Activated CD4-positive, alpha-beta T cell treated with anti-CD3 and anti-CD28 coated beads, Interleukin-2, amount 10 ng/mL, durations not matched to agents 7 days and 5 days (primary cell): ENCODE measurements around the gene NALCN. TPM values are rescaled to one million over a fixed set of nuclear protein-coding genes. Genes with fewer than 3 reads are reported as not detected.

Experiments used
- CTCF ChIA-PET: fragments of 350-600 bp; sonication (Branson Sonifier 250); formaldehyde crosslinking; loops from one replicate; lab custom pipeline; 2021; ENCODE audit warnings: antibody characterized with exemption; lab: Charles Lee
- POLR2A ChIA-PET: fragments of 350-600 bp; sonication (Branson Sonifier 250); formaldehyde crosslinking; loops from one replicate; lab custom pipeline; 2021; ENCODE audit warnings: antibody characterized with exemption; lab: Charles Lee
- DNase-seq: peaks from one replicate; pipeline ENCODE4 v3.0.0-alpha.2; 2020
- H3K27ac Mint-ChIP-seq: one replicate; pipeline ENCODE4 v1.8.0; 2021; ENCODE audit warnings: mild to moderate bottlenecking, moderate library complexity, mixed read lengths
- H3K27me3 Mint-ChIP-seq: one replicate; pipeline ENCODE4 v1.8.0; 2021; ENCODE audit warnings: mixed read lengths
- H3K36me3 Mint-ChIP-seq: one replicate; pipeline ENCODE4 v1.8.0; 2021; ENCODE audit warnings: low read depth, mixed read lengths
- H3K4me1 Mint-ChIP-seq: one replicate; pipeline ENCODE4 v1.8.0; 2021; ENCODE audit warnings: mixed read lengths
- H3K4me3 Mint-ChIP-seq: one replicate; pipeline ENCODE4 v1.8.0; 2021; ENCODE audit warnings: mild to moderate bottlenecking, moderate library complexity, mixed read lengths
- H3K9me3 Mint-ChIP-seq: one replicate; pipeline ENCODE4 v1.8.0; 2021; ENCODE audit warnings: mixed read lengths
- total RNA-seq, 2 experiments: library from RNA; stranded (reverse); gene quantifications; one replicate each; pipeline ENCODE4 v1.2.3, GENCODE V29; 2021

The NALCN gene
- total RNA-seq, 2 experiments from 2014 or later = not detected

GRCh38 chr13:101289764-101290163 lies 126.5 kb downstream of the NALCN start:
- ChIA-PET CTCF (no interaction called here), POLR2A (no interaction called here)
- Mint-ChIP-seq H3K9me3 (peaks cover 2% of the 10 kb centered on the region), H3K27me3 (peaks cover 3% of the 10 kb centered on the region), H3K4me3 (no peak overlapping the region), H3K36me3 (no peaks in the 10 kb centered on the region), H3K4me1 (no peaks in the 10 kb centered on the region), H3K27ac (no peak overlapping the region)
- DNase-seq = no peak

DNA sequence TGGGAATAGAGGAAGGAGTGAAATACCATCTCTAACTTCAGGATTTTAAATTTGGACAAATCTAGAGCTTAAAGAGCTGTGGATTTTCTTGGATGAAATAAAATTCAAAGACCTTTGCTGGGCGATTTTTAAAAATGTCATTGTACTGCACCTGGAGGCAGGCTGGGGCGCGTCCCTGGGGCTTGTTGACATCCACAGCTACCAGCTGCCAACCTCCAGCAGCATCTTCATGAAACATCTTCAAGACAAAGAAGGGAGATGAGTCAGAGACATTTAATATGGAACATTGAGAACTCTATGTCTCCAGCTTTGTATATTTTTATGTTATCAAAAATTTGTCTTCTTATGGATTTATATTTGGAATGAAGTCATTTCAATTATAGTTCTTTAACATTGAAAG lies 132.5 kb downstream of the NALCN start:
- Mint-ChIP-seq H3K9me3 (no peaks in the 10 kb centered on the region), H3K36me3 (no peaks in the 10 kb centered on the region)
- CTCF ChIA-PET = no interaction called here

DNA sequence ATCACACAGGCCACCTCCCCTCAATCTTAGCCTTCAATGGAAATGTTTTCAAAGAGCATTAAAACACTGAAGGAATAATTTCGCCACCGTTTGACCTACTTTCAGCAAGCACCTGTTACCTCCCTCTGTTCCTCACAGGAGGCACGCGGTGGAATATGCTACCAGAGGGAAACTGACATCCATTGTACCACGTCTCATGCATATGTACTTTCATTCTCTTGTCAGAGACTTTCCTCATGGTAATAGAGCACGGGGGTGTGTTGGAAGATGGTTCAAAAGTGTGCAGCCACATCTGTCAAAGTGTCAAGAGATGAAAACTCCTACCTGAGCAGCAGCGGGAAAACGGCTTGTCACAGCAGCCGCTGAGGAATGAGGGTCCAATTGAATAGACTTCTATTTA lies 143.4 kb downstream of the NALCN start:
- ChIA-PET CTCF (no interaction called here), POLR2A (no interaction called here)
- Mint-ChIP-seq H3K27me3 (no peaks in the 10 kb centered on the region), H3K27ac (no peak overlapping the region), H3K36me3 (no peaks in the 10 kb centered on the region), H3K4me1 (no peaks in the 10 kb centered on the region), H3K9me3 (no peaks in the 10 kb centered on the region), H3K4me3 (no peak overlapping the region)
- no peak for DNase-seq

More for the DNA sequence above, 132.5 kb downstream of the NALCN start:
- POLR2A ChIA-PET = no interaction called here
- DNase-seq = no peak
- Mint-ChIP-seq H3K27me3 (no peaks in the 10 kb centered on the region), H3K27ac (no peak overlapping the region), H3K4me1 (no peaks in the 10 kb centered on the region), H3K4me3 (no peak overlapping the region)

- Mint-ChIP-seq H3K36me3 (no peaks in the 10 kb centered on the region), H3K4me1 (no peaks in the 10 kb centered on the region), H3K9me3 (no peaks in the 10 kb centered on the region), H3K4me3 (no peak overlapping the region), H3K27me3 (no peaks in the 10 kb centered on the region), H3K27ac (no peak overlapping the region)
- CTCF ChIA-PET = no interaction called here
- POLR2A ChIA-PET = no interaction called here
- DNase-seq = no peak
Measured at GRCh38 chr13:101271681-101272245, 144.5 kb downstream of the NALCN start.

- H3K9me3 Mint-ChIP-seq = no peaks in the 10 kb centered on the region
Measured at GRCh38 chr13:101267656-101268055, 148.7 kb downstream of the NALCN start.

GRCh38 chr13:101265934-101266333 lies 150.4 kb downstream of the NALCN start:
- Mint-ChIP-seq H3K4me3 (no peak overlapping the region), H3K27ac (no peak overlapping the region), H3K27me3 (peaks cover 6% of the 10 kb centered on the region), H3K9me3 (no peaks in the 10 kb centered on the region), H3K36me3 (no peaks in the 10 kb centered on the region), H3K4me1 (peaks cover 8% of the 10 kb centered on the region)
- DNase-seq = no peak
- CTCF ChIA-PET = no interaction called here
- POLR2A ChIA-PET = no interaction called here

More at GRCh38 chr13:101267656-101268055, 148.7 kb downstream of the NALCN start:
- DNase-seq = no peak
- ChIA-PET CTCF (no interaction called here), POLR2A (no interaction called here)
- no peaks in the 10 kb centered on the region for H3K27me3 Mint-ChIP-seq
- H3K36me3 Mint-ChIP-seq = no peaks in the 10 kb centered on the region
- H3K4me1 Mint-ChIP-seq = peaks cover 8% of the 10 kb centered on the region
- no peak overlapping the region for H3K27ac Mint-ChIP-seq
- H3K4me3 Mint-ChIP-seq = no peak overlapping the region

DNA sequence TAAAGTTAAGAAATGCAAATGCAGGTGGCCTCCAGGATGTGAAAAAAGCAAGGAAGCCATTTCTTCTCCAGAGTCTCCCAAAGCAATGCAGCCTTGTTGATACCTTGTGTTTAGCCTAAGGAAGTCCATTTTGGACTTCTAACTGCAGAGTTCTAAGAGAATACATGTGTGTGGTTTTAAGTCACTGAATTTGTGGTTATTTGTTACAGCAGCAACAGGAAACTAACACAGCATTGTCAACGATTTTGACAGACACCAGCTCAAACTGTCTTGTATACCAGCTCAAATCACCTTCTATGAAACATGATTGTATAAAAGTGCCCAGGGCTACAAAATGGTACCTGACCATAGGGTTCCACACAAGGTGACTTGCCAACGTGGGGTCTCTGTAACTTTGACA lies 151.4 kb downstream of the NALCN start:
- Mint-ChIP-seq H3K4me1 (peaks cover 8% of the 10 kb centered on the region), H3K27me3 (peaks cover 13% of the 10 kb centered on the region), H3K4me3 (no peak overlapping the region), H3K36me3 (no peaks in the 10 kb centered on the region), H3K27ac (no peak overlapping the region), H3K9me3 (peaks cover 2% of the 10 kb centered on the region)
- CTCF ChIA-PET = no interaction called here
- no peak for DNase-seq
- POLR2A ChIA-PET = no interaction called here

DNA sequence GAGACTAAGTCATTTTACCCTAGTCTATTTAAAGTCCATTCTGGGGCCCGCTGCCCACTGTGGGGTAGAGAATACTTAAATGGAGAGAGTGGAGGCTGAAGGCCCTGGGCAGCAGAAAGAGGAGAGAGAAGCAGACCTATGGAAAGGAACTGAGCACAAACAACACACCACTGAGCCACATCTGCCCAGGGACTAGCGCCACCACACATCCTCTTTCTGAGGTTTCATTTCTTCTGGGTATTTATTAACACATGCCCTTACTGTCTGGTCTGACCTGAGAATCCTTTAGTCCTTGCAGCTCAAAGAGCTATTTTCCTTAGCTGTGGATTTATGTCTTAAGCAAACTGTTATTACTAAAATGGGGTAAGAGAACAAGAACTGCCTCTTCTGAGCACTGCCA lies 154.0 kb downstream of the NALCN start:
- ChIA-PET CTCF (no interaction called here), POLR2A (no interaction called here)
- peaks cover 16% of the 10 kb centered on the region for H3K4me1 Mint-ChIP-seq
- H3K27me3 Mint-ChIP-seq = peaks cover 14% of the 10 kb centered on the region
- no peak for DNase-seq
- no peaks in the 10 kb centered on the region for H3K36me3 Mint-ChIP-seq
- no peak overlapping the region for H3K4me3 Mint-ChIP-seq
- H3K9me3 Mint-ChIP-seq = peaks cover 2% of the 10 kb centered on the region
- H3K27ac Mint-ChIP-seq = no peak overlapping the region

GRCh38 chr13:101258509-101258908 lies 157.8 kb downstream of the NALCN start:
- ChIA-PET POLR2A (no interaction called here), CTCF (no interaction called here)
- Mint-ChIP-seq H3K4me3 (no peak overlapping the region), H3K4me1 (peaks cover 9% of the 10 kb centered on the region), H3K36me3 (no peaks in the 10 kb centered on the region), H3K27me3 (peaks cover 22% of the 10 kb centered on the region), H3K9me3 (peaks cover 2% of the 10 kb centered on the region), H3K27ac (no peak overlapping the region)
- no peak for DNase-seq

GRCh38 chr13:101258071-101258470 lies 158.2 kb downstream of the NALCN start:
- Mint-ChIP-seq H3K27me3 (peaks cover 22% of the 10 kb centered on the region), H3K9me3 (peaks cover 2% of the 10 kb centered on the region), H3K4me3 (no peak overlapping the region), H3K36me3 (no peaks in the 10 kb centered on the region), H3K27ac (no peak overlapping the region), H3K4me1 (peaks cover 9% of the 10 kb centered on the region)
- ChIA-PET POLR2A (no interaction called here), CTCF (no interaction called here)
- peak; percentile 55 for DNase-seq

GRCh38 chr13:101248739-101249514 lies 167.4 kb downstream of the NALCN start:
- no peaks in the 10 kb centered on the region for H3K9me3 Mint-ChIP-seq

GRCh38 chr13:101242720-101243119 lies 173.6 kb downstream of the NALCN start:
- no peak for DNase-seq
- Mint-ChIP-seq H3K27ac (no peak overlapping the region), H3K9me3 (no peaks in the 10 kb centered on the region), H3K4me1 (peaks cover 21% of the 10 kb centered on the region), H3K36me3 (no peaks in the 10 kb centered on the region), H3K4me3 (no peak overlapping the region), H3K27me3 (peaks cover 2% of the 10 kb centered on the region)
- CTCF ChIA-PET = no interaction called here
- POLR2A ChIA-PET = no interaction called here

More at GRCh38 chr13:101248739-101249514, 167.4 kb downstream of the NALCN start:
- POLR2A ChIA-PET = no interaction called here
- DNase-seq = no peak
- Mint-ChIP-seq H3K36me3 (no peaks in the 10 kb centered on the region), H3K27me3 (peaks cover 8% of the 10 kb centered on the region), H3K4me1 (peaks cover 23% of the 10 kb centered on the region), H3K4me3 (no peak overlapping the region), H3K27ac (no peak overlapping the region)
- CTCF ChIA-PET = no interaction called here

DNA sequence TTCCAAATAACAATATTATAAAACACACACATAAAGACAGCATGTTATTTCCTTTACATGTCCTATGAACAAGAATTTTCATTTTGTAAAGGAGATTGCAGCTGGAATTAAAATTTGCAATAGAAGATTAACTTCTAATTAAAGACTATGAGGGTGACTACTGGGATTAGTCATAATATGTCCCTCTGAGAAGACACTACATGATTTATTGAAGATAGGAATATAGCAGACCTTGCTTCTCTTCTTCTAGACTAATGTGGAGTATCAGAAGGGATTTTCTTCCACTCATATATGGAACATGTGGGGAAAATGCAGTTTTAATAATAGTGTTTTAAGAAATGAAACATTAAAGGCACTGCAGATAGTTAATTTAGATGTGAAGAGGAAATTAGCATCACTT lies 177.8 kb downstream of the NALCN start:
- ChIA-PET CTCF (no interaction called here), POLR2A (no interaction called here)
- no peaks in the 10 kb centered on the region for H3K4me1 Mint-ChIP-seq
- H3K9me3 Mint-ChIP-seq = no peaks in the 10 kb centered on the region
- no peak overlapping the region for H3K27ac Mint-ChIP-seq
- H3K36me3 Mint-ChIP-seq = no peaks in the 10 kb centered on the region
- DNase-seq = no peak
- no peak overlapping the region for H3K4me3 Mint-ChIP-seq
- peaks cover 2% of the 10 kb centered on the region for H3K27me3 Mint-ChIP-seq
